AG04450 (cell line): ENCODE results near the gene PLEKHO2. TPM values are rescaled to one million over a fixed set of nuclear protein-coding genes. Genes with fewer than 3 reads are reported as not detected.
"Not testable (repeated sequence)": the region's sequence is repeated elsewhere in the genome, so short reads cannot be mapped to it uniquely, and the experiment has no call there.

Source experiments
- CTCF ChIA-PET: fragments of 300-600, 350-600 bp; formaldehyde crosslinking; extraction: SDS; loops from one replicate; lab custom pipeline; 2022; ENCODE audit warnings: antibody characterized with exemption, inconsistent platforms; lab: Charles Lee
- POLR2A ChIA-PET: fragments of 350-600 bp; formaldehyde crosslinking; extraction: SDS; loops from one replicate; lab custom pipeline; 2021; ENCODE audit warnings: antibody characterized with exemption, inconsistent platforms; lab: Yijun Ruan, JAX
- DNase-seq: peaks from one replicate; pipeline ENCODE4 v3.0.0-alpha.2; 2011; ENCODE audit warnings: low read depth, low spot score
- H3K27ac ChIP-seq: one replicate; pipeline ENCODE4 v1.5.1; 2012; ENCODE audit warnings: low read depth, low read length, control low read depth
- H3K27me3 ChIP-seq: one replicate; pipeline ENCODE4 v1.6.0; 2012; ENCODE audit warnings: low read length; ENCODE audit not compliant: control insufficient read depth, insufficient read depth
- H3K4me3 ChIP-seq: 2 replicates; pipeline ENCODE4 v1.5.1; 2011; ENCODE audit warnings: mild to moderate bottlenecking, low read depth, low read length, control low read depth
- H3K9me3 ChIP-seq: 2 replicates; pipeline ENCODE4 v1.5.1; 2012; ENCODE audit warnings: low read length; ENCODE audit not compliant: control insufficient read depth, insufficient read depth
- CTCF ChIP-seq: IDR thresholded peaks from 2 replicates; pipeline ENCODE4 v1.5.1; 2011; ENCODE audit warnings: low read depth, low read length, control low read depth, inconsistent platforms
- polyA plus RNA-seq: library from polyadenylated mRNA; depleted of rRNA; stranded (reverse); fragments of >200 nt; gene quantifications from 2 replicates; pipeline ENCODE4 v1.2.3, GENCODE V29; 2011

Gene PLEKHO2
- polyA plus RNA-seq, 1 experiment, result 29.5 TPM

- peaks cover 5% of the 10 kb centered on the region for H3K27me3 ChIP-seq
- no peak overlapping the region for H3K27ac ChIP-seq
- DNase-seq, result no peak
- no peak for TF ChIP-seq CTCF
- no peaks in the 10 kb centered on the region for H3K9me3 ChIP-seq
- no peak overlapping the region for H3K4me3 ChIP-seq
- ChIA-PET CTCF (no interaction called here), POLR2A (interaction anchor here (0.5 kb wide), 1 partner anchor 124 kb away, joined by 6 read pairs; no protein-coding TSS in a partner anchor)
Measured at GRCh38 chr15:64813075-64813474, 28.6 kb upstream of the PLEKHO2 start.

GRCh38 chr15:64814283-64814682, 27.4 kb upstream of the PLEKHO2 start:
- not testable (repeated sequence) for H3K27me3 ChIP-seq, H3K4me3 ChIP-seq, DNase-seq, H3K27ac ChIP-seq, H3K9me3 ChIP-seq
- ChIA-PET POLR2A (interaction anchor here (0.7 to 1.0 kb wide), 2 partner anchors 10 to 100 kb away, joined by 3 to 9 read pairs; no protein-coding TSS in a partner anchor), CTCF (interaction anchor here (0.6 kb wide), 1 partner anchor 471 kb away, joined by 4 read pairs; no protein-coding TSS in a partner anchor)

DNA sequence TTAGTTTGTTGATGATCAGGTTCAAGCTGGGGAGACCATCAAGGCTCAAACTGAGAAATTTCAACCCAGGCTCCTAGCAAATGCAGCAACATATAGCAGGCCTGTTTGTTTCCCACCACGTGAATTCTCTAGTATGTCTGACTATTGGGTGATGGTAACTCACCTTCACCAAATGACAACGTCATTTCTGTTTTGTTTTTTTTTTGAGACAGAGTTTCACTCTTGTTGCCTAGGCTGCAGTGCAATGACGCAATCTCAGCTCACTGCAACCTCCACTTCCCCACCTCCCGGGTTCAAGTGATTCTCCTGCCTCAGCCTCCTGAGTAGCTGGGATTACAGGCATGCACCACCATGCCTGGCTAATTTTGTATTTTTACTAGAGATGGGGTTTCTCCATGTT, 26.8 kb upstream of the PLEKHO2 start:
- not testable (repeated sequence) for H3K27ac ChIP-seq, H3K27me3 ChIP-seq, H3K9me3 ChIP-seq, DNase-seq, H3K4me3 ChIP-seq
- ChIA-PET POLR2A (interaction anchor here (0.7 to 1.0 kb wide), 2 partner anchors 9 to 100 kb away, joined by 3 to 9 read pairs; no protein-coding TSS in a partner anchor), CTCF (interaction anchor here (0.6 to 1.4 kb wide), 2 partner anchors 20 to 470 kb away, joined by 3 to 4 read pairs; no protein-coding TSS in a partner anchor)

GRCh38 chr15:64816452-64816851, 25.3 kb upstream of the PLEKHO2 start:
- ChIA-PET POLR2A (no interaction called here), CTCF (no interaction called here)
- Histone ChIP-seq H3K27me3 (no peaks in the 10 kb centered on the region), H3K27ac (no peak overlapping the region), H3K9me3 (no peaks in the 10 kb centered on the region; the same call in 1 of the 2 replicates), H3K4me3 (no peak overlapping the region)
- no peak for DNase-seq
- TF ChIP-seq CTCF, result no peak

DNA sequence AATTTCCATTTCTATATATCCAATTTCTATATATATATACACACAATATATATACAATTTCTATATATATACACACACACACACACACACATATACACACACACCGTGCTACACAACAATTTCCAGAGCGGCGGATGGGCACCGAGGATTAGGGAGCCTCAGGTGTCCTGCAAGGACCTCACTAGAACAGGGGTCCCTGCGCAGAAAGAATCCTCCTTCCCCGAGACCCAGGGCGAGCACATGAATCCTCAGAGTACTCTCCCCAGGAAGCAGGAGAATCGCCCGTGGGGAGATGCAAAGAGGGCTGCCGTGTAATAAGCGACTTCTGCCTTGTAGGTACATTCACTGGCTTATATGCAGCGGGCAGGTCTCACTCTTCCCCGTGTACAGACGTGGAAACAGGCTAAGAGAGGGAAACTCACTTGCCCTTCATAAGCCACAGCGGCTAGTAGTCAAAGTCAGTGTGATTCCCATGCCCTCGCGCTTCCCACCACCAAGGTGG, 16.7 kb upstream of the PLEKHO2 start:
- ChIA-PET POLR2A (interaction anchor here (0.6 to 1.3 kb wide), 6 partner anchors 11 to 159 kb away, joined by 3 to 9 read pairs (median 4); no protein-coding TSS in a partner anchor), CTCF (interaction anchor here (2.7 kb wide), 1 partner anchor 11 kb away, joined by 12 read pairs; no protein-coding TSS in a partner anchor)
- Histone ChIP-seq H3K27ac (peak overlapping the region; percentile 21), H3K4me3 (peak overlapping the region; percentile 68), H3K27me3 (no peaks in the 10 kb centered on the region), H3K9me3 (no peaks in the 10 kb centered on the region)
- no peak for TF ChIP-seq CTCF
- DNase-seq, result no peak
